Activated CD8-positive, alpha-beta memory T cell treated with anti-CD3 and anti-CD28 coated beads, Interleukin-2, amount 50 U/mL, for 24 hours (primary cell): ENCODE measurements around the gene GOLT1A.

Experiments
- DNase-seq: peaks from one replicate; pipeline ENCODE4 v3.0.0-alpha.2; 2020; ENCODE audit errors: extremely low read depth

The GOLT1A gene

DNA sequence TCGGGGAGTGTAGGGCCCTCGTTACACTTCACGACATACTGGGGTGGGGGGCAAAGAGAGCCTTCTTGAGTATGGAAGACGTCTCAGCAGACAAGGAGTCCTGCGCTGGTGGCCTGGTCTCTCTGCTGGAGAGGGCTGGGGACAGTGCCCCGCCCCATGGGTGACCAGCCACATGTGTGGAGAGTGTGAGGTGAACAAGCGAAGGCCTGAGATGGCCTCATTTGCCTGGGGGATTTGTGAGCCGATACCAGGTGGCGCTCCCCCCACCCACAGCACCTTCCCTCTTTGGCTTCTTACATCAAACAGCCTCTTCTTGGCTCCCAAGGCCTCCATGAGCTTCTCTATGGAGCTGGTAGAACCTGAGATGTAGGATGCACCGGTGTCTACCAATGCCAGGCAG, 57.9 kb downstream of the GOLT1A start:
- no peak for DNase-seq

DNA sequence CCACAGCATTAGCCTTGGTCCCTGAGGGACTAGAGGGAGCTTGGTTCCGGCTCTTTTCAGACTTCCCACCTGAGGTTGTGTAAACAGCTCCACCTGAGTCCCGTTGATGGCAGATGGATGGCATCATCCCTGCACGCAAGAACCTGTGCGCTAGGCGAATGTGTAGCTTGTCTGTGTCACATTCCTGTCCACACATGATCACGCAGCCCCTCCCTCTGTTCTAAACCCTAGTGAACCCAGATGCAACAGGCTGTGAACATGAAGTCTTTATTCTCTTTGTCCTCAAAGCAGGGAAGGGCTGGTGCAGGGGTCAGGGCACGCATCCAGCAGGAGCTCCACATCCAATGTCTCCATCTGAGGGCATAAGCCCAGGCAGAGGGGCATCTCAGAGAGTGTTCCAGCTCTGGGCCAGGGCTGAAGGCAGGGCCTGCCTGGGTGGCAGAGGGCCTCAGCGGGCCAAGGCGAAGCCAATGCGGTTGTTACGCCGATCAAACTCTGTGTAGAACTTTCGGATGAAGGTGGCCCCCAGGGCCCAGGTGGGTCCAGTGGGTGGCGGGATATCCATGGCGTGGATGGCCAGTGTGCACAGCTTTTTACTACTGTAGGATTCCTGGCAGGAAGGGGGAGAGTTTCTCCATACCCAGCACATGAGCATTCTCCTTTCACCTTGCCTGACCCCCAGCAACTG, 59.1 kb downstream of the GOLT1A start:
- no peak for DNase-seq

DNA sequence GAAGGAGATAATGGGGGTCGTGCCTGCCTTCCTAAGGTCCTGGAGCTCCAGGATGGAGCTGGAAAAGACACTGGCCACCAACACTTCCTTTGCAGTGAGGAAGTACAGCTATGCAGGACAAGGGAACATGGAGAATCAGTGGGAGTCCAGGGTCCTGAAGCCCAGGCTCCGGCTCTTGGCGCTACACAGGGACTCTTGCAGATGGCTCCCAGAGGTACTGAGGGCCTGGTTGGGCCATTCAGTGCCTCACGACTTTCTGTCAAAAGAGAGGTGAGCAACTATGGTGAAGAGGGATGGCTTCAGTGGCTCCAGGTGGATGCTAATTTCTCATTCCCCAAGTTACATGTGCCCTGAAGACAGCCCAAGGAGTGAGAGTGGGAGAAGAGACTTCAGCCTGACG, 60.1 kb downstream of the GOLT1A start:
- no peak for DNase-seq

DNA sequence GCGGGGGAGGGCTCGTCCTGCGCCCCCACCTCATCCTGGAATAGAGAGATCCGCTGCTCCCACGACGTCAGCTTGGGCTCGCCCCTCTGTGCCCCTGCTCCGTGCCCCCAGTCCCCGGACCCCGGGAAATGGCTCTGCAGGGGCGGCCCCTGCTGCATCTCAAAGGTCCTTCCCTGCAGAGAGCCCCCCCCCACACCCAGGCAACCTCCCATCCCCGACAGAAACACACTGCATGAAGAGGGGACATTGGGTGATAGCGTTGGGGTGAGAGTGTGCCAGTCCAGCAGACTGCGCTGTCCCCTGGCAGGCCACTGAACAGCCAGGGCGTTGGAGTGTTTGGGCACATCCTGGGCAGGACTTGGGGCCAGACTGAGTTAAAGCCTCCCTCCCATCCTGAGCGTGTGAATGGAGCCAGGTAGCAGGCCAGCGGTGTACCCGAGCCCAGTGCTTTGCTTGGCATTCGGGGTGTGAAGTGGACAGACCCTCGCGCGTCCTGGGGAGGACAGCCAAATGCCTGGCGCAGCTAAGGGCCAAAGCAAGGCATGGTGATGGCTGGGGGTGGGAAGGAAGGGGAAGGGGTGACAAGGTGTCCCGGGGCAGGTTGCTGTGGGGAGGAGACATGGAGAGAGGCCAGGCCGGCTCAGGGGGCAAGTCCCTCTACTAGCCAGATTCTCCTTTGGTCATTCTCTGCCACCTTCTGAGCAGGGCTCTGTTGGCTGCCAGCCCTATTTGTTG, 61.3 kb downstream of the GOLT1A start:
- no peak for DNase-seq

DNA sequence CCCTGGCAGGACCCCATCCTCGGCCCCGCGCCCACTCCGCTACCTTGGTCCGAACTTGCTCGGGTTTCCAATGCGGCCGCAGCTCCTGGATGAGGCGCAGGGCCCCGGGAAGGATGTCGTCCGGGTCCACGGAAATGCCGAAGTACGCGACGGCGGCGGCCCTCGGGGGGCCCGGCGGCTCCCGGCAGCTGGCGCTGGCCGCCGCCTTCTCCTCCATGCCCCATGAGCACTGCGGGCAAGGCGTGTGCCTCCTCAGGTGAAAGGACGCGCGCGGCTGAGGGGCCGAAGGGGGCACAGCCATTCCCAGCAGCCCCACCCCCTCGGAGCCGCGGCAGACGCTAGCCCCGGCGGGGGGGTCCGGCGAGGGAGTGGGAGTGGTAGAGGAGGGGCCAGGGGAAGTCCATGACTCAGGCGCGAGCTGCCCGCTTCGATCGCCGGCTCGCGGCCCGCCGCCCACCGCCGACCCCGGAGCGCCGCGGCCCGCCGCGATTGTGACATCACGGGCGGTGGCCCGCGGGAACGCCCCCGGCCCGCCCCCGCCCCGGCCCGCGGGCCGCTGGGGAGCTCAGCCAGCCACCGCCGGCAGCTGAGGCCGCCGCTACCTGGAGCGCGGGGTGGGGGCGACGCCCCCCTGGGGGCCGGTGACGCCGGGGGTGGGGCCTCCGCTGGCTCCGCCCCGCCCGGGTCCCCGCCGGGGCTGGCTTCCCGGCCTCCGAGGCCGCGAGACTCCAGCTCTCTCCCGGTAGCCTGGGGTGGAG, 62.1 kb downstream of the GOLT1A start, which contains the start of gene ETNK2:
Gene ETNK2, minus strand, starts transcription at position 493 of the 758 bp plus-strand sequence. Its CDS starts 192 bp downstream, at position 301.
- DNase-seq, result no peak

DNA sequence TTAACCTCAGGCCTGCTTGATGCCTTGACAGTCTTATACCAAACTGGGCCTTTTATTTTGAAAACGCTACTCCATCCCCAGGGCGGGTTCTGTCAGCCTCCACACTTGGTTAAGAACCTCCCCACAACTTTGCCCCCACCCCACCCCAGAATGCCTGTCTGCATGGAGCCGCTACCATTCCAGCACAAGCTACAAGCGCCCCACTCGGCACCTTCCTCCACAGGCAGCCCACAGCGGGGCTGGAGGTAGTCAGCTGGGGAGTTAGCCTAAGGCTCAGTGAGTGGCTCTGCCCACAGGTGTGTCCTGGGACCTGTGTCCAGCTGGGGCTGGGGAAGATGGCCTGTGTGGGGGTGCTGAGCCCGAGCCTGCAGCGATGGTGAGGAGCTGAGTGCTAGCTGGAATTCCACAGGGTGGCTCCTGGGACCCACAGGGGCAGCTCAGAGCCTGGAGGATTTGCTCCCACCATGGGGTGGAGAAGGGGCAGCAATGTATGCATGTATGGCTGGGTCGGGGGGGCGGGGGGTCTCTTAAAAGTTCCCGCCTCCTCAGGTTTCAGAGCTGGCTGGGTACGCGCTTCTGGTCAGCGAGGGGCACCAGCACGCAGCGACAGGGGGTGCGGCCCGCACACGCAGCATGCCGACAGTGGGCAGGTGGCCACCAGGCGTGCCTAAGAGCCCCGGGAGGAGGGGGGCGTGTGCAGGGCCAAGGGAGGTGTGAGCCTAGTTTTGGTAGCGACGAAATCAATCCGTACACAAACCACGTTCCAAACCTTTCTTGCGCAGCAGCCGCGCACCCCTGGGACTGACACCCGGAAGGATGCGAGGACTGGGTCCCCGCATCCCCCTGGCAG, 62.9 kb downstream of the GOLT1A start:
- DNase-seq, result no peak

DNA sequence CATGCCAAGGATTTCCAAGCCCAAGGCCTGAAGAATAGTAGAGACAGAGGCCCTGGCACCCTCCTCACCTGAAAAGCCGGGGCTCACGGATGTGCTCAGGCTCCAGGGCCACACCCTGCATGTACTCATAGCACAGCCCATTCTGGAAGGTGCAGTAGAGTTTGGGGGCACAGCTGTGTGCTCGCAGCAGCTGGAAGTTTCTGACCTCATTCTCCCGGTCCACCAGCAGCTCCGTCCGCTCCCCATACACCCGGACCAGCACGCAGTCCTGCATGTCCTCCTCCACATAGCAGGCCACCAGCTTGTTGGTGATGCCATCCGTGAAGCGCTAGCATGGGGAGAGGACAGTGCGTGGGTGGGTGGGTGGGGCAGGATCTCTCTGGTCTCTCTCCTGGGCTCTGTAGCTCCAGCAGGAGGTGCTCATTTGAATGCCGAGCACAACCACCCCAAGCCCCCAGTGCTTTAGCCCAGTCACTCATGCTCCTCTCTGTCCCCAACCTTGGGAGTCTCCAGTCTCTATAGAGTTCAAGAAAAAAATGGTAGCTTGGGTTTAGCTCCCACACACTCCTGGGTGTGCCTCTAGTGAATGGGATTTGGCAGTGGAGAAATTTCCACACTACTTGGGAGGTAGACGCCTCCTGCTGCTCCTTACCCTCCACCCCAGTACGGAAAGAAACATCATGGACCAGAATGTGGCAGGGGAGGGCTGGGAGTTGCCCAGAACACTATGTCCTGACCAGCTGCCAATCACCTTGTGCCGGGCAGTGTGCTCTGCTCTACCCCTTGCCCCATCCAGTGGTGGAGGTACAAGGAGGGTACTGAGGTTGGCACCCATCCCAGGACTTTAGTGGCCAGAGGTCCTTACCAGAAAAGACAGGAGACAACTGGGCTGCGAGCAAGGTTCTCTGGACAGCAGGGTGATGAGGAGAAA, 63.9 kb downstream of the GOLT1A start:
- no peak for DNase-seq

DNA sequence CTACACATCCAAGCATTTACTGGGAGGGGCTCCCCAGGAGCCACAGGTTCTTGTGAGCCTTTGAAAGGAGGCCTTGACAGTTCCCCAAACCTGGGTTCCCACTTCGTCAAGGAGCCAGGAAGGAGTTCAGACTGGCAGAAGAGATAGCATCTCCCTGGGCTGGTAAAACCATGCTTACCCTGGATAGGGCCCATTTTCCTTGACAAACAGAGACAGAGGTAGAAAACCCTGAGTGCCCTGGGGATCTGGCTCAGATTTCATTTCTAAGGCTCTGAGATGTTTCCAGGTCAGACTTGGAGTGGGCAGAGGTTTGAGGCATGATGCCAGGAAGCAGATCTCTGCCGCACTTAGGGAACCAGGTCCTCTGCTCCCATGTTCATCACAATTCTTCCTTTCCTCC, 64.7 kb downstream of the GOLT1A start:
- no peak for DNase-seq
